Activated B cell treated with CpG ODN at 0.5 μM for 24 hours (primary cell): ENCODE results near the gene PDE10A. TPM values are rescaled to one million over a fixed set of nuclear protein-coding genes. Genes with fewer than 3 reads are reported as not detected.

Experiments used
- ATAC-seq: fragments of 200-7000 bp; cut with Tn5 transposase; one replicate; pipeline ENCODE4 v1.10.0; 2021; ENCODE audit warnings: low read depth, mild to moderate bottlenecking, moderate library complexity
- CTCF ChIA-PET: fragments of 350-600 bp; sonication (Branson Sonifier 250); formaldehyde crosslinking; loops from one replicate; lab custom pipeline; 2021; ENCODE audit warnings: antibody characterized with exemption; lab: Charles Lee
- POLR2A ChIA-PET: fragments of 350-600 bp; sonication (Branson Sonifier 250); formaldehyde crosslinking; loops from one replicate; lab custom pipeline; 2021; ENCODE audit warnings: antibody characterized with exemption; lab: Charles Lee
- DNase-seq: peaks from one replicate; pipeline ENCODE4 v3.0.0; 2022
- H3K27ac Mint-ChIP-seq: one replicate; pipeline ENCODE4 v1.8.0; 2020; ENCODE audit warnings: mixed read lengths
- H3K27me3 Mint-ChIP-seq: one replicate; pipeline ENCODE4 v1.8.0; 2021; ENCODE audit warnings: mixed read lengths
- H3K36me3 Mint-ChIP-seq: one replicate; pipeline ENCODE4 v1.8.0; 2021; ENCODE audit warnings: low read depth, mixed read lengths
- H3K4me1 Mint-ChIP-seq: one replicate; pipeline ENCODE4 v1.8.0; 2021; ENCODE audit warnings: mixed read lengths
- H3K4me3 Mint-ChIP-seq: one replicate; pipeline ENCODE4 v1.8.0; 2020; ENCODE audit warnings: mild to moderate bottlenecking, mixed read lengths
- H3K9me3 Mint-ChIP-seq: one replicate; pipeline ENCODE4 v1.8.0; 2020; ENCODE audit warnings: mixed read lengths
- CTCF ChIP-seq: fragments of 200-600 bp; IDR thresholded peaks from one replicate; pipeline ENCODE4 v1.8.0; 2022; ENCODE audit warnings: antibody characterized with exemption, mild to moderate bottlenecking
- intact Hi-C: fragments of 100-400 bp; cut with micrococcal nuclease; formaldehyde crosslinking; loops from one replicate; pipeline ENCODE4 v1.15.1; 2024
- total RNA-seq: library from RNA; stranded (reverse); gene quantifications from 2 replicates; pipeline ENCODE4 v1.2.3, GENCODE V29; 2022

The PDE10A gene
- total RNA-seq, 1 donor from 2014 or later, result not detected

DNA sequence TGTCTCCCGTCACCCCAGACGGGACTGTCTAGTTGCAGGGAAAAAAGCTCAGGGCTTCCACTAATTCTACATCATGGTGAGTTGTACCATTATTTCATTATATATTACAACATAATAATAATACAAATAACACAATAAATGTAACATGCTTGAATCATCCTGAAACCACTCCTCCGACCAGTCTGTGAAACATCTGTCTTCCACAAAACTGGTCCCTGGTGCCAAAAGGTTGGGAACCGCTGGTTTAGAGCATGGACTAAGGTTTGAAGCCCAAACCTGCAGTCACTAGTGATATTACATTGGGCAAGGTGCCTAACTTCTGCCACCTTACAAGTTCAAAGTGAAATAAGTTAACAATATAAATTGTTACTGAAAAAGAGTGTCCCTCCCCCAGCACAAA, 175.7 kb downstream of the PDE10A start:
- intact Hi-C loops, result no loop called here
- no peak for TF ChIP-seq CTCF
- H3K9me3 Mint-ChIP-seq, result no peaks in the 10 kb centered on the region
- ChIA-PET CTCF (no interaction called here), POLR2A (no interaction called here)
- ATAC-seq (no peak), DNase-seq (no peak)
- no peaks in the 10 kb centered on the region for H3K4me1 Mint-ChIP-seq
- no peak overlapping the region for H3K27ac Mint-ChIP-seq
- no peak overlapping the region for H3K4me3 Mint-ChIP-seq
- H3K36me3 Mint-ChIP-seq, result no peaks in the 10 kb centered on the region
- H3K27me3 Mint-ChIP-seq, result no peaks in the 10 kb centered on the region

DNA sequence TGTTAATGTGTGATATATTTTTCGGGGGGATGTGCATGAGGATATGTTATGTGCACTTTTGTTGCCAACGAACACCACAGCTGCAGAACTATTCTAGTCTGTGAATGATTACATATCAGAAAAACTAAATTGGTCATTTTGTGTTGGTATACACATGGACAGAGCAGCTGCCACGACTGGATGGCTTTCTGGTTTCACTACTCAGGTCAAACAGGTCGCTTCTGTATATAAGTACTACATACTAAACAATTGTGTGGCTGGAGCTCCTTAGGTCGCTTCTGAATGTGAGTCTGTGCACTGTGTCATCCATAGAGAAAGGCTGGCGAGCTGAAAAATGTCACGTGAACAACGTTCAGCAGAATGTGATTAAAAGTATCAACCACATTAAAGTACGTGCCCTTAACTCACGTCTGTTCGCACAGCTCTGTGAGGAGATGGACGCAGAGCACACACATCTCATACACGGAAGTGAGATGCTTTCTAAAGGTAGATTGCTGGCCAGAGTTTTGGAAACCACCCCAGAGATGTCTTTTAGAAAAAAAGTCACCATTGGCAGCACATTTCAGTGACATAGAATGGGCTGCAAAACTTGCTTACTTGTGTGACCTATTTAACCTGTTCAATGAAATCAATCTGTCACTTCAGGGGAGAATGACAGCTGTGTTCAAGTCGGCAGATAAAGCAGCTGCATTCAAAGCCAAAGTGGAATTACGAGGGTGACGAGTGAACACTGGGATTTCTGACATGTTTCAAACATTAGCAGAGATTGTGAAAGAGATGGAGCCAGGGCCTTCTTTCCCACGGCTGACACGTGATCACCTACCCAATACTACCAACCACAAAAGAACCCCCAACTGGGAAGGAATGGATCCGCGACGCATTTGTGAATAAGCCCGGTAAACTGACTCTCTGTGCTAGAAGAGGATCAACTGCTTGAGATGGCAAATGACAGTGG, 176.6 kb downstream of the PDE10A start:
- DNase-seq (no peak), ATAC-seq (no peak)
- H3K36me3 Mint-ChIP-seq, result no peaks in the 10 kb centered on the region
- intact Hi-C loops, result no loop called here
- ChIA-PET POLR2A (no interaction called here), CTCF (no interaction called here)
- no peak overlapping the region for H3K27ac Mint-ChIP-seq
- H3K9me3 Mint-ChIP-seq, result no peaks in the 10 kb centered on the region
- no peaks in the 10 kb centered on the region for H3K4me1 Mint-ChIP-seq
- no peaks in the 10 kb centered on the region for H3K27me3 Mint-ChIP-seq
- no peak overlapping the region for H3K4me3 Mint-ChIP-seq
- TF ChIP-seq CTCF, result no peak

GRCh38 chr6:165484178-165484889, 178.7 kb downstream of the PDE10A start:
- no peak for TF ChIP-seq CTCF
- Mint-ChIP-seq H3K36me3 (no peaks in the 10 kb centered on the region), H3K9me3 (no peaks in the 10 kb centered on the region), H3K27me3 (no peaks in the 10 kb centered on the region), H3K27ac (no peak overlapping the region), H3K4me1 (no peaks in the 10 kb centered on the region), H3K4me3 (no peak overlapping the region)
- DNase-seq, result no peak
- intact Hi-C loops, result no loop called here
- CTCF ChIA-PET, result no interaction called here
- ATAC-seq, result no peak
- POLR2A ChIA-PET, result no interaction called here

GRCh38 chr6:165481921-165482320, 181.1 kb downstream of the PDE10A start:
- Mint-ChIP-seq H3K36me3 (no peaks in the 10 kb centered on the region), H3K4me1 (no peaks in the 10 kb centered on the region), H3K27me3 (no peaks in the 10 kb centered on the region), H3K4me3 (no peak overlapping the region), H3K9me3 (no peaks in the 10 kb centered on the region), H3K27ac (no peak overlapping the region)
- intact Hi-C loops, result no loop called here
- DNase-seq, result no peak
- CTCF ChIA-PET, result no interaction called here
- TF ChIP-seq CTCF, result no peak
- ATAC-seq, result no peak
- POLR2A ChIA-PET, result no interaction called here

DNA sequence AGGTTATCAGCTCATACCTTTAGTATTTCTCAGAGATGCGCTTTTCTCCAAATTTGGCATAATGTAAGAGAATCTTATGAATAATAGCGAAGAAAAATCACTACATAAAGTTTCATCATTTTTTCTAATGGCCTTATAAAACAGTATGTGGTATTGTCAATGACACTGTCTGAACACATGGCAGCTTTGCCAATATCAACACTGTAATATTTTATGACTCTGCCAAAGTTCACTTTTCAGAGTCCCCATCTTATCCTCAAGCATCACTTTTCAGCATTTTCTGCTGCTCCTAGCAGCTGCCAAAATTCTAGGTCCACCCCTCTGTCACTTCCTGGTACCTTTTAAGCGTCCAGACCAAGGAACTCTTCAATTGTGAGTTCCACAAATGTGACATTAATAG, 182.1 kb downstream of the PDE10A start:
- intact Hi-C loops, result no loop called here
- no peak overlapping the region for H3K4me3 Mint-ChIP-seq
- ChIA-PET POLR2A (no interaction called here), CTCF (no interaction called here)
- H3K27me3 Mint-ChIP-seq, result no peaks in the 10 kb centered on the region
- no peak for DNase-seq
- no peaks in the 10 kb centered on the region for H3K9me3 Mint-ChIP-seq
- H3K36me3 Mint-ChIP-seq, result no peaks in the 10 kb centered on the region
- no peaks in the 10 kb centered on the region for H3K4me1 Mint-ChIP-seq
- TF ChIP-seq CTCF, result no peak
- no peak for ATAC-seq
- no peak overlapping the region for H3K27ac Mint-ChIP-seq
